Thyroid gland (tissue), 4 donors: ENCODE measurements around the gene PACS2.

Experiments
- POLR2A ChIP-seq, 2 donors: fragments of 450-650 bp; IDR thresholded peaks; one replicate each; pipeline ENCODE4 v1.6.1; 2017; ENCODE audit warnings: antibody characterized with exemption in 2 of 2, mild to moderate bottlenecking in 2 of 2, moderate library complexity in 1 of 2
- TF ChIP-seq, protein P1 (sequence below), 6 experiments: fragments of 200-600 bp in 3 of 6; fragments of 450-650 bp in 3 of 6; sonication (generic) in 3 of 6; IDR thresholded peaks; one replicate each; pipeline ENCODE4 v1.5.1; 2016 to 2019; ENCODE audit warnings: antibody characterized with exemption in 6 of 6, mild to moderate bottlenecking in 2 of 6, inconsistent platforms in 1 of 6, moderate library complexity in 1 of 6

DNA sequence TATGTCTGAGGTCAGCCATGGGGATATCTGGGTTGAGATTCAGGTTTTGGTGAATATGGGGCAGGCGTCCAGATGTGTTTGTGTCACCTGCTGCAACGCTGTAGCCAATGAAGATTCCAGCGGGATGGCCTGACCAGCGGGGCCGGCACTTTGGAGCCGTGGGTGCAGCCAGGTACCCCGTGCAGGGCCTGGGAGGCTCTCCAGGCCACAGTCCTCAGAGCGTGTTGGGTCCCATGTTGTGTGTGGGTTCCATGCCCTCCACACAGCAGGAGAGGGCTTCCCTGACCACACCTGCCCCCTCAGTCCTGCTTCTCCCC, 80.9 kb downstream of the PACS2 start:
- TF ChIP-seq POLR2A (IDR thresholded peaks at IDR 0.05), result no peak
- TF ChIP-seq, protein P1, sequence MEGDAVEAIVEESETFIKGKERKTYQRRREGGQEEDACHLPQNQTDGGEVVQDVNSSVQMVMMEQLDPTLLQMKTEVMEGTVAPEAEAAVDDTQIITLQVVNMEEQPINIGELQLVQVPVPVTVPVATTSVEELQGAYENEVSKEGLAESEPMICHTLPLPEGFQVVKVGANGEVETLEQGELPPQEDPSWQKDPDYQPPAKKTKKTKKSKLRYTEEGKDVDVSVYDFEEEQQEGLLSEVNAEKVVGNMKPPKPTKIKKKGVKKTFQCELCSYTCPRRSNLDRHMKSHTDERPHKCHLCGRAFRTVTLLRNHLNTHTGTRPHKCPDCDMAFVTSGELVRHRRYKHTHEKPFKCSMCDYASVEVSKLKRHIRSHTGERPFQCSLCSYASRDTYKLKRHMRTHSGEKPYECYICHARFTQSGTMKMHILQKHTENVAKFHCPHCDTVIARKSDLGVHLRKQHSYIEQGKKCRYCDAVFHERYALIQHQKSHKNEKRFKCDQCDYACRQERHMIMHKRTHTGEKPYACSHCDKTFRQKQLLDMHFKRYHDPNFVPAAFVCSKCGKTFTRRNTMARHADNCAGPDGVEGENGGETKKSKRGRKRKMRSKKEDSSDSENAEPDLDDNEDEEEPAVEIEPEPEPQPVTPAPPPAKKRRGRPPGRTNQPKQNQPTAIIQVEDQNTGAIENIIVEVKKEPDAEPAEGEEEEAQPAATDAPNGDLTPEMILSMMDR (IDR thresholded peaks at IDR 0.05), result no peak
